Measurements from ENCODE around the gene CIBAR2.

The CIBAR2 gene

GRCh38 chr16:85134789-85135142 lies 22.5 kb upstream of the CIBAR2 start:
- Histone ChIP-seq H3K4me3 (ENCODE audit: low read length) (no peak overlapping the region), H3K4me1 (ENCODE audit: insufficient read depth, low read length) (no peaks in the 10 kb centered on the region), H3K27ac (ENCODE audit: low read depth, low read length) (no peak overlapping the region), H3K36me3 (ENCODE audit: insufficient read depth, low read length) (no peaks in the 10 kb centered on the region), H3K9ac (ENCODE audit: low read depth, low read length) (no peak overlapping the region), H3K9me3 (ENCODE audit: insufficient read depth, low read depth, low read length) (no peaks in the 10 kb centered on the region), H3K27me3 (ENCODE audit: insufficient read depth, low read length) (no peaks in the 10 kb centered on the region)
- WGBS, result 94% methylated on average over 14 of the region's 14 CpGs

GRCh38 chr16:85134076-85134788 lies 22.0 kb upstream of the CIBAR2 start:
- H3K9ac ChIP-seq (ENCODE audit: low read depth, low read length), result no peak overlapping the region
- no peak overlapping the region for H3K27ac ChIP-seq (ENCODE audit: low read depth, low read length)
- H3K4me3 ChIP-seq (ENCODE audit: low read length), result no peak overlapping the region
- H3K4me1 ChIP-seq (ENCODE audit: insufficient read depth, low read length), result no peaks in the 10 kb centered on the region
- 90% methylated on average over 19 of the region's 19 CpGs for WGBS
- H3K9me3 ChIP-seq (ENCODE audit: insufficient read depth, low read depth, low read length), result no peaks in the 10 kb centered on the region
- H3K27me3 ChIP-seq (ENCODE audit: insufficient read depth, low read length), result no peaks in the 10 kb centered on the region
- H3K36me3 ChIP-seq (ENCODE audit: insufficient read depth, low read length), result no peaks in the 10 kb centered on the region

- no peak overlapping the region for H3K27ac ChIP-seq (ENCODE audit: low read depth, low read length)
- no peaks in the 10 kb centered on the region for H3K36me3 ChIP-seq (ENCODE audit: insufficient read depth, low read length)
- no peaks in the 10 kb centered on the region for H3K27me3 ChIP-seq (ENCODE audit: insufficient read depth, low read length)
- H3K9ac ChIP-seq (ENCODE audit: low read depth, low read length), result no peak overlapping the region
- no peaks in the 10 kb centered on the region for H3K9me3 ChIP-seq (ENCODE audit: insufficient read depth, low read depth, low read length)
- no peaks in the 10 kb centered on the region for H3K4me1 ChIP-seq (ENCODE audit: insufficient read depth, low read length)
- H3K4me3 ChIP-seq (ENCODE audit: low read length), result no peak overlapping the region
- 89% methylated on average over 1 of the region's 1 CpG for WGBS
These were observed 21.0 kb upstream of the CIBAR2 start for GRCh38 chr16:85133290-85133599.

GRCh38 chr16:85132456-85133289 lies 20.4 kb upstream of the CIBAR2 start:
- Histone ChIP-seq H3K27me3 (ENCODE audit: insufficient read depth, low read length) (no peaks in the 10 kb centered on the region), H3K9ac (ENCODE audit: low read depth, low read length) (no peak overlapping the region), H3K4me1 (ENCODE audit: insufficient read depth, low read length) (no peaks in the 10 kb centered on the region), H3K4me3 (ENCODE audit: low read length) (no peak overlapping the region), H3K9me3 (ENCODE audit: insufficient read depth, low read depth, low read length) (no peaks in the 10 kb centered on the region), H3K27ac (ENCODE audit: low read depth, low read length) (no peak overlapping the region), H3K36me3 (ENCODE audit: insufficient read depth, low read length) (no peaks in the 10 kb centered on the region)
- 95% methylated on average over 18 of the region's 20 CpGs for WGBS

GRCh38 chr16:85130705-85131028 lies 18.4 kb upstream of the CIBAR2 start:
- WGBS, result 90% methylated on average over 5 of the region's 5 CpGs
- Histone ChIP-seq H3K4me3 (ENCODE audit: low read length) (no peak overlapping the region), H3K27me3 (ENCODE audit: insufficient read depth, low read length) (no peaks in the 10 kb centered on the region), H3K27ac (ENCODE audit: low read depth, low read length) (no peak overlapping the region), H3K9me3 (ENCODE audit: insufficient read depth, low read depth, low read length) (no peaks in the 10 kb centered on the region), H3K36me3 (ENCODE audit: insufficient read depth, low read length) (no peaks in the 10 kb centered on the region), H3K9ac (ENCODE audit: low read depth, low read length) (no peak overlapping the region), H3K4me1 (ENCODE audit: insufficient read depth, low read length) (peaks cover 6% of the 10 kb centered on the region)

GRCh38 chr16:85129876-85130704 lies 17.8 kb upstream of the CIBAR2 start:
- 84% methylated on average over 15 of the region's 15 CpGs for WGBS
- H3K4me1 ChIP-seq (ENCODE audit: insufficient read depth, low read length), result peaks cover 6% of the 10 kb centered on the region
- H3K36me3 ChIP-seq (ENCODE audit: insufficient read depth, low read length), result no peaks in the 10 kb centered on the region
- no peak overlapping the region for H3K4me3 ChIP-seq (ENCODE audit: low read length)
- no peaks in the 10 kb centered on the region for H3K27me3 ChIP-seq (ENCODE audit: insufficient read depth, low read length)
- H3K9ac ChIP-seq (ENCODE audit: low read depth, low read length), result no peak overlapping the region
- no peaks in the 10 kb centered on the region for H3K9me3 ChIP-seq (ENCODE audit: insufficient read depth, low read depth, low read length)
- H3K27ac ChIP-seq (ENCODE audit: low read depth, low read length), result no peak overlapping the region

GRCh38 chr16:85128079-85128837 lies 16.0 kb upstream of the CIBAR2 start:
- WGBS, result 93% methylated on average over 8 of the region's 9 CpGs
- Histone ChIP-seq H3K4me3 (ENCODE audit: low read length) (no peak overlapping the region), H3K9ac (ENCODE audit: low read depth, low read length) (no peak overlapping the region), H3K27ac (ENCODE audit: low read depth, low read length) (no peak overlapping the region), H3K9me3 (ENCODE audit: insufficient read depth, low read depth, low read length) (no peaks in the 10 kb centered on the region; the same call in 1 of the 2 replicates), H3K4me1 (ENCODE audit: insufficient read depth, low read length) (peaks cover 17% of the 10 kb centered on the region), H3K36me3 (ENCODE audit: insufficient read depth, low read length) (no peaks in the 10 kb centered on the region), H3K27me3 (ENCODE audit: insufficient read depth, low read length) (0 out of 2 replicates have a peak, but pooled peaks cover 3% of the 10 kb centered on the region)

- peaks cover 17% of the 10 kb centered on the region for H3K4me1 ChIP-seq (ENCODE audit: insufficient read depth, low read length)
- no peak overlapping the region for H3K9ac ChIP-seq (ENCODE audit: low read depth, low read length)
- no peaks in the 10 kb centered on the region for H3K36me3 ChIP-seq (ENCODE audit: insufficient read depth, low read length)
- H3K4me3 ChIP-seq (ENCODE audit: low read length), result no peak overlapping the region
- no peaks in the 10 kb centered on the region; the same call in 1 of the 2 replicates for H3K9me3 ChIP-seq (ENCODE audit: insufficient read depth, low read depth, low read length)
- no peak overlapping the region for H3K27ac ChIP-seq (ENCODE audit: low read depth, low read length)
- H3K27me3 ChIP-seq (ENCODE audit: insufficient read depth, low read length), result 0 out of 2 replicates have a peak, but pooled peaks cover 3% of the 10 kb centered on the region
- 79% methylated on average over 3 of the region's 3 CpGs for WGBS
These were observed 15.1 kb upstream of the CIBAR2 start for GRCh38 chr16:85127379-85127723.

- Histone ChIP-seq H3K27me3 (ENCODE audit: insufficient read depth, low read length) (0 out of 2 replicates have a peak, but pooled peaks cover 3% of the 10 kb centered on the region), H3K4me1 (ENCODE audit: insufficient read depth, low read length) (peaks cover 17% of the 10 kb centered on the region), H3K27ac (ENCODE audit: low read depth, low read length) (no peak overlapping the region), H3K36me3 (ENCODE audit: insufficient read depth, low read length) (no peaks in the 10 kb centered on the region), H3K9ac (ENCODE audit: low read depth, low read length) (no peak overlapping the region), H3K4me3 (ENCODE audit: low read length) (no peak overlapping the region), H3K9me3 (ENCODE audit: insufficient read depth, low read depth, low read length) (no peaks in the 10 kb centered on the region; the same call in 1 of the 2 replicates)
- WGBS, result 9% methylated on average over 13 of the region's 20 CpGs
These were observed 14.6 kb upstream of the CIBAR2 start for GRCh38 chr16:85126705-85127378.

GRCh38 chr16:85126394-85126704 lies 14.1 kb upstream of the CIBAR2 start:
- H3K27ac ChIP-seq (ENCODE audit: low read depth, low read length), result no peak overlapping the region

More at GRCh38 chr16:85126394-85126704, 14.1 kb upstream of the CIBAR2 start:
- H3K27me3 ChIP-seq (ENCODE audit: insufficient read depth, low read length), result 0 out of 2 replicates have a peak, but pooled peaks cover 3% of the 10 kb centered on the region
- H3K36me3 ChIP-seq (ENCODE audit: insufficient read depth, low read length), result no peaks in the 10 kb centered on the region
- H3K4me3 ChIP-seq (ENCODE audit: low read length), result no peak overlapping the region
- H3K9ac ChIP-seq (ENCODE audit: low read depth, low read length), result no peak overlapping the region
- WGBS, result 70% methylated on average over 12 of the region's 12 CpGs
- no peaks in the 10 kb centered on the region; the same call in 1 of the 2 replicates for H3K9me3 ChIP-seq (ENCODE audit: insufficient read depth, low read depth, low read length)
- peaks cover 17% of the 10 kb centered on the region for H3K4me1 ChIP-seq (ENCODE audit: insufficient read depth, low read length)

All from HUES64 (cell line).